Mucosa of gallbladder (tissue), 1 donor: ENCODE results near the gene PTPN22. TPM values are rescaled to one million over a fixed set of nuclear protein-coding genes. Genes with fewer than 3 reads are reported as not detected.

ENCODE experiments used
- DNase-seq: peaks from one replicate; pipeline ENCODE4 v3.0.0-alpha.2; 2020; ENCODE audit warnings: low spot score
- total RNA-seq: library from RNA; stranded (reverse); gene quantifications from one replicate; pipeline ENCODE4 v1.2.1, GENCODE V29; 2021
- donor health status: DM: no; HTN: no; CAD: no.

The PTPN22 gene
- total RNA-seq, 1 donor from 2014 or later, result 3.1 TPM

- DNase-seq, result no peak
These were observed 69.0 kb downstream of the PTPN22 start for GRCh38 chr1:113802367-113803007.

- no peak for DNase-seq
These were observed 71.0 kb downstream of the PTPN22 start for GRCh38 chr1:113800487-113800886.

GRCh38 chr1:113797472-113797871, 74.0 kb downstream of the PTPN22 start:
- DNase-seq, result no peak

- no peak for DNase-seq
These were observed 77.4 kb downstream of the PTPN22 start for GRCh38 chr1:113793878-113794834.

GRCh38 chr1:113792986-113793385, 78.5 kb downstream of the PTPN22 start:
- no peak for DNase-seq

GRCh38 chr1:113792471-113792870, 79.0 kb downstream of the PTPN22 start:
- no peak for DNase-seq

- no peak for DNase-seq
These were observed 82.7 kb downstream of the PTPN22 start for GRCh38 chr1:113788802-113789201.

GRCh38 chr1:113787663-113788062, 83.8 kb downstream of the PTPN22 start:
- no peak for DNase-seq

- DNase-seq, result no peak
These were observed 85.4 kb downstream of the PTPN22 start for GRCh38 chr1:113786069-113786468.

- DNase-seq, result no peak
These were observed 87.3 kb downstream of the PTPN22 start for GRCh38 chr1:113784104-113784779.

GRCh38 chr1:113783254-113784103, 88.0 kb downstream of the PTPN22 start:
- peak; percentile 22 for DNase-seq

GRCh38 chr1:113782406-113782805, 89.1 kb downstream of the PTPN22 start:
- no peak for DNase-seq

- no peak for DNase-seq
These were observed 91.0 kb downstream of the PTPN22 start for GRCh38 chr1:113780374-113781146.

- no peak for DNase-seq
These were observed 92.0 kb downstream of the PTPN22 start for GRCh38 chr1:113779542-113779941.

GRCh38 chr1:113777561-113777960, 94.0 kb downstream of the PTPN22 start:
- no peak for DNase-seq

GRCh38 chr1:113770031-113770430, 101.5 kb downstream of the PTPN22 start:
- DNase-seq, result no peak

GRCh38 chr1:113769601-113769970, 101.9 kb downstream of the PTPN22 start:
- no peak for DNase-seq

GRCh38 chr1:113768916-113769600, 102.5 kb downstream of the PTPN22 start:
- no peak for DNase-seq

GRCh38 chr1:113765306-113766230, 105.9 kb downstream of the PTPN22 start:
- no peak for DNase-seq
